ENCODE measurements around the gene ARHGAP9. TPM values are rescaled to one million over a fixed set of nuclear protein-coding genes. Genes with fewer than 3 reads are reported as not detected.
"Not testable (repeated sequence)": the region's sequence is repeated elsewhere in the genome, so short reads cannot be mapped to it uniquely, and the experiment has no call there.

The ARHGAP9 gene
- total RNA-seq, 1 donor from 2014 or later = 102 TPM

GRCh38 chr12:57451233-57451778 lies 28.4 kb downstream of the ARHGAP9 start:
- no peaks in the 10 kb centered on the region for H3K36me3 Mint-ChIP-seq (ENCODE audit: low read depth)
- intact Hi-C loops (cut with micrococcal nuclease) = no loop called here
- no peaks in the 10 kb centered on the region for H3K27me3 Mint-ChIP-seq
- H3K4me1 Mint-ChIP-seq = peaks cover 13% of the 10 kb centered on the region
- no peak for DNase-seq
- H3K4me3 Mint-ChIP-seq = no peak overlapping the region
- H3K27ac Mint-ChIP-seq = no peak overlapping the region
- H3K9me3 Mint-ChIP-seq = no peaks in the 10 kb centered on the region

GRCh38 chr12:57450057-57450456 lies 29.6 kb downstream of the ARHGAP9 start:
- no peak overlapping the region for H3K27ac Mint-ChIP-seq
- H3K36me3 Mint-ChIP-seq (ENCODE audit: low read depth) = no peaks in the 10 kb centered on the region
- no peak overlapping the region for H3K4me3 Mint-ChIP-seq
- no peaks in the 10 kb centered on the region for H3K9me3 Mint-ChIP-seq
- H3K27me3 Mint-ChIP-seq = no peaks in the 10 kb centered on the region
- no peak for DNase-seq
- intact Hi-C loops (cut with micrococcal nuclease) = no loop called here
- H3K4me1 Mint-ChIP-seq = peaks cover 7% of the 10 kb centered on the region

- no peaks in the 10 kb centered on the region for H3K27me3 Mint-ChIP-seq
- no peak overlapping the region for H3K4me3 Mint-ChIP-seq
- intact Hi-C loops (cut with micrococcal nuclease) = no loop called here
- no peak overlapping the region for H3K27ac Mint-ChIP-seq
- peaks cover 5% of the 10 kb centered on the region for H3K4me1 Mint-ChIP-seq
- no peaks in the 10 kb centered on the region for H3K36me3 Mint-ChIP-seq (ENCODE audit: low read depth)
- H3K9me3 Mint-ChIP-seq = no peaks in the 10 kb centered on the region
- no peak for DNase-seq
Measured at GRCh38 chr12:57449375-57449774, 30.3 kb downstream of the ARHGAP9 start.

- Mint-ChIP-seq H3K9me3 (no peaks in the 10 kb centered on the region), H3K36me3 (ENCODE audit: low read depth) (no peaks in the 10 kb centered on the region), H3K27me3 (no peaks in the 10 kb centered on the region), H3K4me1 (peaks cover 5% of the 10 kb centered on the region), H3K27ac (no peak overlapping the region), H3K4me3 (no peak overlapping the region)
- no peak for DNase-seq
- intact Hi-C loops (cut with micrococcal nuclease) = no loop called here
Measured at GRCh38 chr12:57448669-57449068, 31.0 kb downstream of the ARHGAP9 start.

GRCh38 chr12:57446292-57446960 lies 33.2 kb downstream of the ARHGAP9 start:
- Mint-ChIP-seq H3K36me3 (ENCODE audit: low read depth) (no peaks in the 10 kb centered on the region), H3K9me3 (peaks cover 7% of the 10 kb centered on the region), H3K4me3 (no peak overlapping the region), H3K4me1 (no peaks in the 10 kb centered on the region), H3K27ac (no peak overlapping the region), H3K27me3 (no peaks in the 10 kb centered on the region)
- no peak for DNase-seq
- intact Hi-C loops (cut with micrococcal nuclease) = no loop called here

GRCh38 chr12:57444744-57445143 lies 34.9 kb downstream of the ARHGAP9 start:
- Mint-ChIP-seq H3K4me1 (no peaks in the 10 kb centered on the region), H3K9me3 (peaks cover 11% of the 10 kb centered on the region), H3K27me3 (peaks cover 7% of the 10 kb centered on the region), H3K4me3 (no peak overlapping the region), H3K36me3 (ENCODE audit: low read depth) (peaks cover 2% of the 10 kb centered on the region), H3K27ac (no peak overlapping the region)
- intact Hi-C loops (cut with micrococcal nuclease) = no loop called here
- no peak for DNase-seq

GRCh38 chr12:57444337-57444736 lies 35.3 kb downstream of the ARHGAP9 start:
- H3K4me3 Mint-ChIP-seq; DNase-seq; H3K36me3 Mint-ChIP-seq (ENCODE audit: low read depth); H3K4me1 Mint-ChIP-seq; intact Hi-C loops (cut with micrococcal nuclease); H3K27ac Mint-ChIP-seq: not testable (repeated sequence)
- Mint-ChIP-seq H3K27me3 (peaks cover 11% of the 10 kb centered on the region), H3K9me3 (peaks cover 11% of the 10 kb centered on the region)

GRCh38 chr12:57441846-57442427 lies 37.7 kb downstream of the ARHGAP9 start:
- DNase-seq = no peak
- intact Hi-C loops (cut with micrococcal nuclease) = no loop called here
- Mint-ChIP-seq H3K4me3 (no peak overlapping the region), H3K36me3 (ENCODE audit: low read depth) (peaks cover 2% of the 10 kb centered on the region), H3K27ac (no peak overlapping the region), H3K27me3 (peaks cover 14% of the 10 kb centered on the region), H3K9me3 (peaks cover 11% of the 10 kb centered on the region), H3K4me1 (no peaks in the 10 kb centered on the region)

GRCh38 chr12:57441393-57441792 lies 38.3 kb downstream of the ARHGAP9 start:
- intact Hi-C loops (cut with micrococcal nuclease); H3K27ac Mint-ChIP-seq; H3K36me3 Mint-ChIP-seq (ENCODE audit: low read depth); DNase-seq; H3K4me3 Mint-ChIP-seq; H3K4me1 Mint-ChIP-seq: not testable (repeated sequence)
- Mint-ChIP-seq H3K27me3 (peaks cover 14% of the 10 kb centered on the region), H3K9me3 (peaks cover 11% of the 10 kb centered on the region)

GRCh38 chr12:57439762-57440266 lies 39.9 kb downstream of the ARHGAP9 start:
- Mint-ChIP-seq H3K36me3 (ENCODE audit: low read depth) (peaks cover 2% of the 10 kb centered on the region), H3K27me3 (peaks cover 14% of the 10 kb centered on the region), H3K9me3 (peaks cover 11% of the 10 kb centered on the region), H3K4me1 (peaks cover 4% of the 10 kb centered on the region), H3K27ac (no peak overlapping the region), H3K4me3 (no peak overlapping the region)
- intact Hi-C loops (cut with micrococcal nuclease) = no loop called here
- no peak for DNase-seq

GRCh38 chr12:57438400-57438799 lies 41.3 kb downstream of the ARHGAP9 start:
- H3K27me3 Mint-ChIP-seq = peaks cover 14% of the 10 kb centered on the region
- intact Hi-C loops (cut with micrococcal nuclease) = no loop called here
- no peak for DNase-seq
- H3K27ac Mint-ChIP-seq = no peak overlapping the region
- peaks cover 11% of the 10 kb centered on the region for H3K9me3 Mint-ChIP-seq
- peaks cover 2% of the 10 kb centered on the region for H3K36me3 Mint-ChIP-seq (ENCODE audit: low read depth)
- H3K4me3 Mint-ChIP-seq = no peak overlapping the region
- peaks cover 4% of the 10 kb centered on the region for H3K4me1 Mint-ChIP-seq

- no peaks in the 10 kb centered on the region for H3K36me3 Mint-ChIP-seq (ENCODE audit: low read depth)
- H3K27ac Mint-ChIP-seq = peak overlapping the region; percentile 59
- no peak for DNase-seq
- no peaks in the 10 kb centered on the region for H3K9me3 Mint-ChIP-seq
- no peak overlapping the region for H3K4me3 Mint-ChIP-seq
- intact Hi-C loops (cut with micrococcal nuclease) = no loop called here
- peaks cover 16% of the 10 kb centered on the region for H3K4me1 Mint-ChIP-seq
- H3K27me3 Mint-ChIP-seq = peaks cover 10% of the 10 kb centered on the region
Measured at GRCh38 chr12:57435293-57435692, 44.4 kb downstream of the ARHGAP9 start.

GRCh38 chr12:57434517-57435223 lies 45.0 kb downstream of the ARHGAP9 start, which contains the start of gene INHBC:
Gene INHBC (plus strand): TSS chr12:57434784. CDS start chr12:57434887, 103 bp downstream.
- Mint-ChIP-seq H3K27ac (peak within 1 kb of the TSS; percentile 59), H3K4me1 (peaks cover 21% of the 10 kb centered on the region), H3K9me3 (no peaks in the 10 kb centered on the region), H3K36me3 (ENCODE audit: low read depth) (no peaks in the 10 kb centered on the region), H3K27me3 (peaks cover 7% of the 10 kb centered on the region), H3K4me3 (no peak within 1 kb of the TSS)
- no peak for DNase-seq
- intact Hi-C loops (cut with micrococcal nuclease) = no loop called here

- Mint-ChIP-seq H3K4me3 (no peak overlapping the region), H3K27me3 (no peaks in the 10 kb centered on the region), H3K9me3 (no peaks in the 10 kb centered on the region), H3K36me3 (ENCODE audit: low read depth) (no peaks in the 10 kb centered on the region), H3K27ac (no peak overlapping the region), H3K4me1 (peaks cover 27% of the 10 kb centered on the region)
- no peak for DNase-seq
- intact Hi-C loops (cut with micrococcal nuclease) = no loop called here
Measured at GRCh38 chr12:57433370-57433769, 46.3 kb downstream of the ARHGAP9 start.

All from activated CD4-positive, alpha-beta T cell treated with anti-CD3 and anti-CD28 coated beads, Interleukin-2, amount 10 ng/mL, durations not matched to agents 24 days and 14 days (primary cell).